Measurements from ENCODE around the gene CAPN15. TPM values are rescaled to one million over a fixed set of nuclear protein-coding genes. Genes with fewer than 3 reads are reported as not detected.

Gene CAPN15
- polyA plus RNA-seq, 2 donors, result 28.4 to 47.6 TPM

DNA sequence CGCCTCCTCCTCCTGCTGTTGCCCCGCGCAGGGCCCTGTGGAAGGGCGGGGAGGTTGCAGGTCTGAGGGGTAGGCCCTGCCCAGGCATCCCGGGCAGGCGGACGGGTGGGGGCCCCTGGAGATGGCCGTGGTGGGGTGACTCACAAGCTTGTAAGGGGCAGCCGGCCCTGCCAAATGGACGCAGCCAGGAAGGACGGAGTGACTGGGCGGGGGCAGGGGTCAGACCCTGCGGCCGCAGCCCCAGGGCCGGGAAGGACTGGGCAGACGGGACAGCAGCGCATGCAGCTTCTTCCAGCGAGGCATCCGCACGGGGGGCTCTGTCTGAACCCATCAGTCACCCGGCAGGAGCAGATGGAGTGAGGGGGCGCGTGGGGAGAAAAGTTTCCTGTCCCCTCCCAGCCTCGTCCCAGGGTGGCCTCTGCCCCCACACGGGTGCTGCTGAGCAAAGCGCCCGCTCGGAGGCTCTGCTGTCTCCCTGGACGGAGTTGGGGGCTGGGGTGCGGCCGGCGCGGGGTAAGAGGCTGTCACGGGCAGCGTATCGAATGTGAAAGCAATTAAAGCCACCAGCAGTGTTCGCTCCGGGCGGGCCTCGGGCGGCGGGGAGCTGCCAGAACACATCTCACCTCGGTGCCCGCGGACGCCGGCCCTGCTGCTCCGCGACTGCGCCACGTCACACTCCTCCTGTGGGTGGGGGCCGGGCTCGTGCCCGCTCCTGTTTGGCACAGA is 27.3 kb downstream of the CAPN15 start:
- Histone ChIP-seq H3K27ac (ENCODE audit: low read depth in 2 of 2, low read length in 1 of 2) (no peak overlapping the region), H3K4me3 (ENCODE audit: low read depth in 1 of 2, low read length in 2 of 2) (no peak overlapping the region), H3K4me1 (ENCODE audit: control insufficient read depth in 2 of 2, insufficient read depth in 2 of 2, low read length in 1 of 2) (peaks cover 6 to 10% of the 10 kb centered on the region in 2 donors), H3K27me3 (ENCODE audit: control insufficient read depth in 1 of 2, insufficient read depth in 2 of 2, low read length in 2 of 2) (peaks cover 0 to 8% of the 10 kb centered on the region in 2 donors), H3K9me3 (ENCODE audit: control insufficient read depth in 2 of 2, insufficient read depth in 1 of 2, low read depth in 1 of 2, low read length in 1 of 2) (no peaks in the 10 kb centered on the region), H3K36me3 (ENCODE audit: control insufficient read depth in 2 of 2, insufficient read depth in 2 of 2, low read length in 1 of 2) (peaks cover 0 to 24% of the 10 kb centered on the region in 2 donors)
- WGBS, 2 donors, result 55 to 57% methylated on average over 50 to 54 of the region's 54 CpGs

- H3K4me1 ChIP-seq (ENCODE audit: control insufficient read depth in 2 of 2, insufficient read depth in 2 of 2, low read length in 1 of 2), result peaks cover 6 to 10% of the 10 kb centered on the region in 2 donors
- H3K27ac ChIP-seq (ENCODE audit: low read depth in 2 of 2, low read length in 1 of 2), result no peak overlapping the region
- peaks cover 0 to 16% of the 10 kb centered on the region in 2 donors for H3K36me3 ChIP-seq (ENCODE audit: control insufficient read depth in 2 of 2, insufficient read depth in 2 of 2, low read length in 1 of 2)
- H3K9me3 ChIP-seq (ENCODE audit: control insufficient read depth in 2 of 2, insufficient read depth in 1 of 2, low read depth in 1 of 2, low read length in 1 of 2), result no peaks in the 10 kb centered on the region
- H3K4me3 ChIP-seq (ENCODE audit: low read depth in 1 of 2, low read length in 2 of 2), result no peak overlapping the region
- H3K27me3 ChIP-seq (ENCODE audit: control insufficient read depth in 1 of 2, insufficient read depth in 2 of 2, low read length in 2 of 2), result peaks cover 0 to 15% of the 10 kb centered on the region in 2 donors
- 69 to 75% methylated on average over 24 to 32 of the region's 32 CpGs for whole genome bisulfite sequencing, 2 donors
Measured at GRCh38 chr16:555528-556473, 28.3 kb downstream of the CAPN15 start.

GRCh38 chr16:556474-557173 is 29.1 kb downstream of the CAPN15 start:
- Histone ChIP-seq H3K36me3 (ENCODE audit: control insufficient read depth in 2 of 2, insufficient read depth in 2 of 2, low read length in 1 of 2) (peaks cover 0 to 9% of the 10 kb centered on the region in 2 donors), H3K9me3 (ENCODE audit: control insufficient read depth in 2 of 2, insufficient read depth in 1 of 2, low read depth in 1 of 2, low read length in 1 of 2) (no peaks in the 10 kb centered on the region), H3K4me3 (ENCODE audit: low read depth in 1 of 2, low read length in 2 of 2) (no peak overlapping the region), H3K27me3 (ENCODE audit: control insufficient read depth in 1 of 2, insufficient read depth in 2 of 2, low read length in 2 of 2) (peaks cover 0 to 21% of the 10 kb centered on the region in 2 donors), H3K27ac (ENCODE audit: low read depth in 2 of 2, low read length in 1 of 2) (no peak overlapping the region), H3K4me1 (ENCODE audit: control insufficient read depth in 2 of 2, insufficient read depth in 2 of 2, low read length in 1 of 2) (peaks cover 6 to 10% of the 10 kb centered on the region in 2 donors)
- WGBS, 2 donors, result 81 to 91% methylated on average over 27 to 32 of the region's 32 CpGs

GRCh38 chr16:557463-558297 is 30.2 kb downstream of the CAPN15 start:
- 78 to 79% methylated on average over 23 of the region's 23 CpGs for WGBS, 2 donors
- Histone ChIP-seq H3K27me3 (ENCODE audit: control insufficient read depth in 1 of 2, insufficient read depth in 2 of 2, low read length in 2 of 2) (peaks cover 0 to 21% of the 10 kb centered on the region in 2 donors), H3K27ac (ENCODE audit: low read depth in 2 of 2, low read length in 1 of 2) (no peak overlapping the region), H3K4me3 (ENCODE audit: low read depth in 1 of 2, low read length in 2 of 2) (no peak overlapping the region), H3K36me3 (ENCODE audit: control insufficient read depth in 2 of 2, insufficient read depth in 2 of 2, low read length in 1 of 2) (no peaks in the 10 kb centered on the region), H3K9me3 (ENCODE audit: control insufficient read depth in 2 of 2, insufficient read depth in 1 of 2, low read depth in 1 of 2, low read length in 1 of 2) (no peaks in the 10 kb centered on the region), H3K4me1 (ENCODE audit: control insufficient read depth in 2 of 2, insufficient read depth in 2 of 2, low read length in 1 of 2) (peaks cover 6 to 10% of the 10 kb centered on the region in 2 donors)

DNA sequence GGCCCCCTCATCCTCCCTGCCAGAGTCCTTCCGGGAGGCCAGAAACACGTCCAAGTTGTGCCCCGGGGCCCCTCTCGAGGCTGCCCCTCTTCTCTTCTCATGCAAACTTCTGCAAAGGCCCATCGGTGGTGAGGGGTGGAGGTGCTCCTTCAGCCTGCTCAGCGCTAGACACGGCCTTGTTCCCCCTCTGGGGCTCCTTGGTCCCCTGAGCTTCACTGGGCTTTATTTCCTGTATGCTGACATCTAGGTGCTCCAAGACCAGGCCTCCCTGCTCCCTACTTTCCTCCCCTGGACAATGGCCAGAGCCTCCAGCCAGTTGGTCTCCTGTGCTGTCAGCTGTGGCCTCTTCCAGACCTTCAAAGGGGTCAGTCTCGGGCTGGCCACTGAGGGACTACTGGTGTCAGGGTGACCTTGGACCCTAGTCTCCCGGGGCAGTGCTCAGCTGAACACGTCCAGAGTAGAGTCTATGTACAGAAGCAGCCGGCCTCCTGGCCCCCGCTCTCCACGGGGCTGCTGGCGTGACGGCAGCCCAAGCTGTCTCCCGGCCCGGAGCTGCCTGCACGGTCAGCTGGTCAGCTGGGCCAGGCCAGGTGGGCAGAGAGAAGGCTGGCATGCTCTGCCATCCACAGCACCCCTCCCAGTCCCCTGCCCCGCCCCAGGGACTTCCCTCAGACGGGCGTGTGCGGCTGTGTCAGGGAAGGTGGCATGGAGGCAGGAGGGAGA is 30.9 kb downstream of the CAPN15 start:
- Histone ChIP-seq H3K27me3 (ENCODE audit: control insufficient read depth in 1 of 2, insufficient read depth in 2 of 2, low read length in 2 of 2) (peaks cover 0 to 21% of the 10 kb centered on the region in 2 donors), H3K4me3 (ENCODE audit: low read depth in 1 of 2, low read length in 2 of 2) (no peak overlapping the region), H3K27ac (ENCODE audit: low read depth in 2 of 2, low read length in 1 of 2) (no peak overlapping the region), H3K9me3 (ENCODE audit: control insufficient read depth in 2 of 2, insufficient read depth in 1 of 2, low read depth in 1 of 2, low read length in 1 of 2) (no peaks in the 10 kb centered on the region), H3K4me1 (ENCODE audit: control insufficient read depth in 2 of 2, insufficient read depth in 2 of 2, low read length in 1 of 2) (peaks cover 6 to 10% of the 10 kb centered on the region in 2 donors), H3K36me3 (ENCODE audit: control insufficient read depth in 2 of 2, insufficient read depth in 2 of 2, low read length in 1 of 2) (no peaks in the 10 kb centered on the region)
- 57 to 59% methylated on average over 19 to 22 of the region's 22 CpGs for WGBS, 2 donors

- H3K4me3 ChIP-seq (ENCODE audit: low read depth in 1 of 2, low read length in 2 of 2), result no peak overlapping the region
- no peak overlapping the region for H3K27ac ChIP-seq (ENCODE audit: low read depth in 2 of 2, low read length in 1 of 2)
- WGBS, 2 donors, result 66 to 80% methylated on average over 12 to 15 of the region's 15 CpGs
- H3K9me3 ChIP-seq (ENCODE audit: control insufficient read depth in 2 of 2, insufficient read depth in 1 of 2, low read depth in 1 of 2, low read length in 1 of 2), result no peaks in the 10 kb centered on the region
- H3K27me3 ChIP-seq (ENCODE audit: control insufficient read depth in 1 of 2, insufficient read depth in 2 of 2, low read length in 2 of 2), result peaks cover 0 to 21% of the 10 kb centered on the region in 2 donors
- H3K36me3 ChIP-seq (ENCODE audit: control insufficient read depth in 2 of 2, insufficient read depth in 2 of 2, low read length in 1 of 2), result no peaks in the 10 kb centered on the region
- peaks cover 6 to 10% of the 10 kb centered on the region in 2 donors for H3K4me1 ChIP-seq (ENCODE audit: control insufficient read depth in 2 of 2, insufficient read depth in 2 of 2, low read length in 1 of 2)
Measured at GRCh38 chr16:559021-559380, 31.5 kb downstream of the CAPN15 start.

GRCh38 chr16:559411-560203 is 32.1 kb downstream of the CAPN15 start:
- H3K27ac ChIP-seq (ENCODE audit: low read depth in 2 of 2, low read length in 1 of 2), result no peak overlapping the region
- peak overlapping the region in 1 of 2 donors; percentile 13 for H3K4me3 ChIP-seq (ENCODE audit: low read depth in 1 of 2, low read length in 2 of 2)

GRCh38 chr16:560204-560700 is 32.7 kb downstream of the CAPN15 start, which contains the start of gene PRR35:
Gene PRR35, plus strand, starts transcription at chr16:560394. Its CDS starts 2,901 bp downstream, at chr16:563295.
- H3K4me1 ChIP-seq (ENCODE audit: control insufficient read depth in 2 of 2, insufficient read depth in 2 of 2, low read length in 1 of 2), result peaks cover 5 to 6% of the 10 kb centered on the region in 2 donors
- no peaks in the 10 kb centered on the region for H3K9me3 ChIP-seq (ENCODE audit: control insufficient read depth in 2 of 2, insufficient read depth in 1 of 2, low read depth in 1 of 2, low read length in 1 of 2)
- no peaks in the 10 kb centered on the region for H3K36me3 ChIP-seq (ENCODE audit: control insufficient read depth in 2 of 2, insufficient read depth in 2 of 2, low read length in 1 of 2)
- WGBS, 2 donors, result 2% methylated on average over 41 to 84 of the region's 84 CpGs
- no peak within 1 kb of the TSS for H3K27ac ChIP-seq (ENCODE audit: low read depth in 2 of 2, low read length in 1 of 2)
- H3K27me3 ChIP-seq (ENCODE audit: control insufficient read depth in 1 of 2, insufficient read depth in 2 of 2, low read length in 2 of 2), result peaks cover 0 to 21% of the 10 kb centered on the region in 2 donors
- H3K4me3 ChIP-seq (ENCODE audit: low read depth in 1 of 2, low read length in 2 of 2), result peak within 1 kb of the TSS in 1 of 2 donors; percentile 13

More at GRCh38 chr16:559411-560203, 32.1 kb downstream of the CAPN15 start:
- Histone ChIP-seq H3K9me3 (ENCODE audit: control insufficient read depth in 2 of 2, insufficient read depth in 1 of 2, low read depth in 1 of 2, low read length in 1 of 2) (no peaks in the 10 kb centered on the region), H3K36me3 (ENCODE audit: control insufficient read depth in 2 of 2, insufficient read depth in 2 of 2, low read length in 1 of 2) (no peaks in the 10 kb centered on the region), H3K27me3 (ENCODE audit: control insufficient read depth in 1 of 2, insufficient read depth in 2 of 2, low read length in 2 of 2) (peaks cover 0 to 21% of the 10 kb centered on the region in 2 donors), H3K4me1 (ENCODE audit: control insufficient read depth in 2 of 2, insufficient read depth in 2 of 2, low read length in 1 of 2) (peaks cover 4 to 9% of the 10 kb centered on the region in 2 donors)
- 9 to 17% methylated on average over 56 to 62 of the region's 62 CpGs for WGBS, 2 donors

Data from esophagus (tissue), 2 donors.